ENCODE data around the gene OAS2.

OAS2 gene

DNA sequence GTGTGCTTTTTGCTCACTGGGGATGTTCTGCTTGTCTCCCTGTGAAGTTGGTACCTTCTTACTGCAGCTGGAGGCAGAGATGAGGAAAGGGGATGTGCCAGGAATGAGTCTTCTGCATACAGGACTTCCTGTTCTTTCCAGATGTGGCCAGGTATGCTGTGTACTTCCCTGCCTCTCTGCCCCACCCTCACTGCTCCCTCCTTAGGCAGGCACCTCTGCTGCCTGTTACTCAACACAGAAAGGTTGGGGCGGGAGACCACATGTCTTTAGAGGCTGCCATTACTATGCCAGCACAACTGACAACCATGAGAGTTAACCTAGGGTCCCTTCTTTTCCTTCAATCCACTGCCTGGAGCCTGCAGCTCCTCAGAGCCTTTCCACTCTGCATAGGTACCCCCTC lies 42.1 kb upstream of the OAS2 start:
- TF ChIP-seq, protein P1, sequence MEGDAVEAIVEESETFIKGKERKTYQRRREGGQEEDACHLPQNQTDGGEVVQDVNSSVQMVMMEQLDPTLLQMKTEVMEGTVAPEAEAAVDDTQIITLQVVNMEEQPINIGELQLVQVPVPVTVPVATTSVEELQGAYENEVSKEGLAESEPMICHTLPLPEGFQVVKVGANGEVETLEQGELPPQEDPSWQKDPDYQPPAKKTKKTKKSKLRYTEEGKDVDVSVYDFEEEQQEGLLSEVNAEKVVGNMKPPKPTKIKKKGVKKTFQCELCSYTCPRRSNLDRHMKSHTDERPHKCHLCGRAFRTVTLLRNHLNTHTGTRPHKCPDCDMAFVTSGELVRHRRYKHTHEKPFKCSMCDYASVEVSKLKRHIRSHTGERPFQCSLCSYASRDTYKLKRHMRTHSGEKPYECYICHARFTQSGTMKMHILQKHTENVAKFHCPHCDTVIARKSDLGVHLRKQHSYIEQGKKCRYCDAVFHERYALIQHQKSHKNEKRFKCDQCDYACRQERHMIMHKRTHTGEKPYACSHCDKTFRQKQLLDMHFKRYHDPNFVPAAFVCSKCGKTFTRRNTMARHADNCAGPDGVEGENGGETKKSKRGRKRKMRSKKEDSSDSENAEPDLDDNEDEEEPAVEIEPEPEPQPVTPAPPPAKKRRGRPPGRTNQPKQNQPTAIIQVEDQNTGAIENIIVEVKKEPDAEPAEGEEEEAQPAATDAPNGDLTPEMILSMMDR (IDR thresholded peaks at IDR 0.05; ENCODE audit: borderline replicate concordance, control extremely low read depth, extremely low read depth, insufficient read depth, missing control alignments): no peak
- in situ Hi-C loops (cut with MboI; ENCODE audit: low sequenced_read_pairs, unreplicated experiment): no loop called here
- no peak for DNase-seq (ENCODE audit: low spot score)

DNA sequence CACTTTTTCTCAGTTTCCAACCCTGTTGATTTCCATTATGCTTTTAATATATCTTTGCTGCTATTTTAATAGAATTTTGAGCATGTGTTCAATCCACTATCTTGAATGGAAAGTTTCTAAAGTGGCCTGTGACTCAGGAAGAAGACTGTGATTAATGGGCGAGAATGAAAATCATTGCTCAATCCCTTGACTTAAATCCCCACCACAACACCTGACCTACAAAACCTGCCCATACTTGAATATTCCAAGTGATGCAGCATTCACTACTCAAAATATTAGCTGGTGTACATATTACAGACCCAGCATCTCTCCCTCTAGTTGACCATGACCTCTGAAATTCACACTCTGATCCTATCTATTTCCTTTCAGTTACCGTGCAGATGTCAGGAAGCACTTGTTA lies 41.4 kb upstream of the OAS2 start:
- in situ Hi-C loops (cut with MboI; ENCODE audit: low sequenced_read_pairs, unreplicated experiment): no loop called here
- DNase-seq (ENCODE audit: low spot score): no peak

DNA sequence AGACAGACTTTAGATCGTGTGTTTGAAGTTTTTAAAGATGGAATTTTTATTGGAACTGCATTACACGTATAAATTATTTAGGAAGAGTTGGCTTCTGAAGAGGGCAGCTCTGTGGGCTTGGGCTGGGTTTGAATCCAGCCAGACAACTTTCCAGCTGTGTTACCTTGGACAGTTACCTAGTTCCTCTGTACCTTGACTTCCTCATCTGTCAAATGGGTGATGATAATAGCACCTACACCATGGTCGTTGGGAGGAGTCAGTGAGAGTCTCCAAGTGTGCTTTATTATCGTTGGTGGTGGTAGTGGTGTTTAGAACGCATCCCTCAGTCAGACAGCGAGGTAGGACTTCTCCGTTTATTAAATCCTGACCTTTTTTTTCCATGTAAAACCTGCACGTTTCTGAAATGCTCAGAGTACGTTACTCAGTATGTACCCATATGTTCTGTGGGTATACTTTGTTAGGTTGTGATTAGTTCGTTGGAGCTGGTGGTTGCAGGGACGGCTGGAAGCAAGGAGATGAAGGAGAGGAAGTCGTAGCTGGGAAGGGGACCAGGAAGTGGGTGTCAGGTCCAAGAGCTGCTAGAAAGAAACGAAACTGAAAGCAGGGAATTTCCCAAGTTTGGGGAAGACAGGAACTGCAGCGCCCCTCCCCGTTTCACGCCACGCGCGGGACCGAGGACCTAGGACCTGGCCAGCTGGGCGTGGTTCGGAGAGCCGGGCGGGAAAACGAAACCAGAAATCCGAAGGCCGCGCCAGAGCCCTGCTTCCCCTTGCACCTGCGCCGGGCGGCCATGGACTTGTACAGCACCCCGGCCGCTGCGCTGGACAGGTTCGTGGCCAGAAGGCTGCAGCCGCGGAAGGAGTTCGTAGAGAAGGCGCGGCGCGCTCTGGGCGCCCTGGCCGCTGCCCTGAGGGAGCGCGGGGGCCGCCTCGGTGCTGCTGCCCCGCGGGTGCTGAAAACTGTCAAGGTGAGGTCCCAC lies 40.3 kb upstream of the OAS2 start, which contains the start of gene OAS3:
OAS3 (plus strand) TSS at position 734 of the 979 bp plus-strand sequence; CDS start at position 791, 57 bp downstream.
- peak; percentile 70 for DNase-seq (ENCODE audit: low spot score)
- TF ChIP-seq, protein P1 (IDR thresholded peaks at IDR 0.05; ENCODE audit: borderline replicate concordance, control extremely low read depth, extremely low read depth, insufficient read depth, missing control alignments): no peak

More for the DNA sequence above, 41.4 kb upstream of the OAS2 start:
- TF ChIP-seq, protein P1 (IDR thresholded peaks at IDR 0.05; ENCODE audit: borderline replicate concordance, control extremely low read depth, extremely low read depth, insufficient read depth, missing control alignments): no peak

GRCh38 chr12:112938751-112939150 lies 39.6 kb upstream of the OAS2 start:
- DNase-seq (ENCODE audit: low spot score): no peak
- in situ Hi-C loops (cut with MboI; ENCODE audit: low sequenced_read_pairs, unreplicated experiment): no loop called here
- TF ChIP-seq, protein P1 (IDR thresholded peaks at IDR 0.05; ENCODE audit: borderline replicate concordance, control extremely low read depth, extremely low read depth, insufficient read depth, missing control alignments): no peak

More for the DNA sequence above, 40.3 kb upstream of the OAS2 start, which contains the start of gene OAS3:
- in situ Hi-C loops (cut with MboI; ENCODE audit: low sequenced_read_pairs, unreplicated experiment): no loop called here

DNA sequence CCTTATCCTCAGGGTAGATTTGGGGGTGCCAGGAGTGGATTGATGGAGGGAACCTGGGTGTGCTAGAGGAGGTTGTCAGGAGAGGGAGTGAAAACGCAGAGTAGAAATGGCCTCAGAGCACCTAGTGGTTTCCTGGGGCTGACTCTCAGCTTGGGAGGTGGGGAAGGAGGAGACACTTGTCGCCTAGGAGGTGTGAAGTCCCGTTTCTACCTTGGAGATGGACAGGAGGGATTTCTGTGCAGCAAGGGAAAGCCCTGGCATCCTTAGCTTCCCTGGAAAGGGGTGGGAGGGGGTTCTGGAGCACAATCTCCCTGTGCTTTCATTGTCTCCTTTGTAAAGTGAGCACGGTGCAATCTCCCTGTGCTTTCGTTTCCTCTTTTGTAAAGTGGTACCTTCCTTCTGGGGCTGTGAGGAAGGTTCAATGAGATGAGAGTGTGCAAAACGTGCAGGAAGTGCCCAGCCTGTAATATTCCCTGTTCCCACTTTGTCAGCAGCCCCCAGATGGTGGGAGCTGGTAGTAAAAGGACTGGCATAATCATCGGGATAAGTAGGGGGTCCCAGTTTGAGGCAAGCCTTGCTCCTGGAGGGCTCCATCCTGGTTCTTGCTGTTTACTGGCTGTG lies 38.4 kb upstream of the OAS2 start:
- peak; percentile 66 for DNase-seq (ENCODE audit: low spot score)

More for the DNA sequence above, 38.4 kb upstream of the OAS2 start:
- in situ Hi-C loops (cut with MboI; ENCODE audit: low sequenced_read_pairs, unreplicated experiment): no loop called here
- TF ChIP-seq, protein P1 (IDR thresholded peaks at IDR 0.05; ENCODE audit: borderline replicate concordance, control extremely low read depth, extremely low read depth, insufficient read depth, missing control alignments): no peak

All from GM13976 (cell line).